Thyroid gland (tissue), 4 donors: ENCODE measurements around the gene ABCA12.

Source experiments
- CTCF ChIP-seq, 6 experiments: fragments of 200-600 bp in 3 of 6; fragments of 450-650 bp in 3 of 6; sonication (generic) in 3 of 6; IDR thresholded peaks; one replicate each; pipeline ENCODE4 v1.5.1; 2016 to 2019; ENCODE audit warnings: antibody characterized with exemption in 6 of 6, mild to moderate bottlenecking in 2 of 6, inconsistent platforms in 1 of 6, moderate library complexity in 1 of 6
- POLR2A ChIP-seq, 2 donors: fragments of 450-650 bp; IDR thresholded peaks; one replicate each; pipeline ENCODE4 v1.6.1; 2017; ENCODE audit warnings: antibody characterized with exemption in 2 of 2, mild to moderate bottlenecking in 2 of 2, moderate library complexity in 1 of 2

GRCh38 chr2:215036314-215036713 lies 102.1 kb downstream of the ABCA12 start:
- no peak for TF ChIP-seq CTCF (IDR thresholded peaks at IDR 0.05)
- no peak for TF ChIP-seq POLR2A (IDR thresholded peaks at IDR 0.05)
